Type B pancreatic cell (in vitro differentiated cells): ENCODE measurements around the gene CEMIP. TPM values are rescaled to one million over a fixed set of nuclear protein-coding genes. Genes with fewer than 3 reads are reported as not detected.

Experiments
- DNase-seq: peaks from one replicate; pipeline ENCODE4 v3.0.0; 2021; ENCODE audit warnings: mixed read lengths; ENCODE audit not compliant: unreplicated experiment; ENCODE audit errors: extremely low spot score
- H3K27ac Mint-ChIP-seq: 2 replicates; pipeline ENCODE4 v1.8.0; 2021; ENCODE audit warnings: mild to moderate bottlenecking, mixed read lengths
- H3K27me3 Mint-ChIP-seq: 2 replicates; pipeline ENCODE4 v1.8.0; 2021; ENCODE audit warnings: mixed read lengths
- H3K36me3 Mint-ChIP-seq: 2 replicates; pipeline ENCODE4 v1.8.0; 2021; ENCODE audit warnings: mixed read lengths
- H3K4me1 Mint-ChIP-seq: one replicate; pipeline ENCODE4 v1.8.0; 2021; ENCODE audit warnings: mixed read lengths; ENCODE audit not compliant: unreplicated experiment
- H3K4me3 Mint-ChIP-seq: 2 replicates; pipeline ENCODE4 v1.8.0; 2021; ENCODE audit warnings: mild to moderate bottlenecking, mixed read lengths
- H3K9me3 Mint-ChIP-seq: 2 replicates; pipeline ENCODE4 v1.8.0; 2021; ENCODE audit warnings: mixed read lengths
- total RNA-seq: library from RNA; stranded (reverse); gene quantifications from 2 replicates; pipeline ENCODE4 v1.2.1, GENCODE V29; 2021; ENCODE audit warnings: low replicate concordance
- TF ChIP-seq, protein P1 (sequence below): fragments of 200-600 bp; sonication (generic); conservative IDR thresholded peaks from 2 replicates; pipeline ENCODE4 v1.5.0; 2021; ENCODE audit warnings: antibody characterized with exemption, mild to moderate bottlenecking

The CEMIP gene
- total RNA-seq, 1 donor from 2014 or later = 16.4 TPM

GRCh38 chr15:80921736-80922410 lies 142.7 kb downstream of the CEMIP start:
- Mint-ChIP-seq H3K36me3 (peaks cover 6% of the 10 kb centered on the region), H3K4me3 (no peak overlapping the region), H3K27me3 (no peaks in the 10 kb centered on the region), H3K4me1 (no peaks in the 10 kb centered on the region), H3K27ac (no peak overlapping the region), H3K9me3 (no peaks in the 10 kb centered on the region)
- TF ChIP-seq, protein P1, sequence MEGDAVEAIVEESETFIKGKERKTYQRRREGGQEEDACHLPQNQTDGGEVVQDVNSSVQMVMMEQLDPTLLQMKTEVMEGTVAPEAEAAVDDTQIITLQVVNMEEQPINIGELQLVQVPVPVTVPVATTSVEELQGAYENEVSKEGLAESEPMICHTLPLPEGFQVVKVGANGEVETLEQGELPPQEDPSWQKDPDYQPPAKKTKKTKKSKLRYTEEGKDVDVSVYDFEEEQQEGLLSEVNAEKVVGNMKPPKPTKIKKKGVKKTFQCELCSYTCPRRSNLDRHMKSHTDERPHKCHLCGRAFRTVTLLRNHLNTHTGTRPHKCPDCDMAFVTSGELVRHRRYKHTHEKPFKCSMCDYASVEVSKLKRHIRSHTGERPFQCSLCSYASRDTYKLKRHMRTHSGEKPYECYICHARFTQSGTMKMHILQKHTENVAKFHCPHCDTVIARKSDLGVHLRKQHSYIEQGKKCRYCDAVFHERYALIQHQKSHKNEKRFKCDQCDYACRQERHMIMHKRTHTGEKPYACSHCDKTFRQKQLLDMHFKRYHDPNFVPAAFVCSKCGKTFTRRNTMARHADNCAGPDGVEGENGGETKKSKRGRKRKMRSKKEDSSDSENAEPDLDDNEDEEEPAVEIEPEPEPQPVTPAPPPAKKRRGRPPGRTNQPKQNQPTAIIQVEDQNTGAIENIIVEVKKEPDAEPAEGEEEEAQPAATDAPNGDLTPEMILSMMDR = no peak
- no peak for DNase-seq

- Mint-ChIP-seq H3K4me3 (no peak overlapping the region), H3K27ac (no peak overlapping the region), H3K36me3 (peaks cover 6% of the 10 kb centered on the region), H3K4me1 (no peaks in the 10 kb centered on the region), H3K27me3 (no peaks in the 10 kb centered on the region), H3K9me3 (no peaks in the 10 kb centered on the region)
- DNase-seq = no peak
- TF ChIP-seq, protein P1 = no peak
Measured at GRCh38 chr15:80923668-80924067, 144.5 kb downstream of the CEMIP start.

DNA sequence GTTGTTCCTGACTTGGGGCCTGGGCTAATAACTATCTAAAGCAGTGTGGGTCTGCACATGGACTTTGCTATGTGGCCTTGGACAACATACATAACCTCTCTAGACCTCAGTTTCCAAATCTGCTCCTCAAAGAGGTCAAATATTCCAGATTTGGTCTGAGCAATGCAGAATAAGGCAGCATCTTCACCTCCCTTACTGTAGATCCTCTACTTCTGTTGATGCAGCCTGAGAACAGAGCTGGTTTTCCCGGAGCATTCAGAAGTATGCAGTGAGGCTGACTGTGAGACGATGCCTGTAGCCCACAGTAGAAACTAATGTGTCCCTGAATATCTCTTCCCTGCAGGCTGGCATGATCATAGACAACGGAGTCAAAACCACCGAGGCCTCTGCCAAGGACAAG lies 145.1 kb downstream of the CEMIP start:
- Mint-ChIP-seq H3K27ac (no peak overlapping the region), H3K9me3 (no peaks in the 10 kb centered on the region), H3K36me3 (peaks cover 12% of the 10 kb centered on the region), H3K27me3 (no peaks in the 10 kb centered on the region), H3K4me3 (no peak overlapping the region), H3K4me1 (no peaks in the 10 kb centered on the region)
- TF ChIP-seq, protein P1 = no peak
- no peak for DNase-seq

DNA sequence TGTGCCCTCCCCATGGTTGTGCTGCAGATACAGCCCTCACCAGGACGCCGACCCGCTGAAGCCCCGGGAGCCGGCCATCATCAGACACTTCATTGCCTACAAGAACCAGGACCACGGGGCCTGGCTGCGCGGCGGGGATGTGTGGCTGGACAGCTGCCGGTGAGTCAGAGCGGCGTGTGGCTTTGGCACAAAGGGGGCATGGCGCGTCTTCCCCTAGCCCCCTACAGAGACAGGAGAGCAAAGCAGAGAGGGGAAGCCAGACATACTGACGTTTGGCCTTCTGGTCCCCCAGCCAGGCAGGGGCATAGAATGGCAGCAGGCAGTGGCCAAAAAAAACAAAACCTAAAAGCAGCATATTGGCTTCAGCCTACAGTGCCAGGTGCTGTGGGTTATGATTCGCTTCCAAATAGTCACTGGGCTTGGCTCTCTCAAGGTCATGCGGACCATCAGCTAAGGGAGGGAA lies 146.5 kb downstream of the CEMIP start:
- Mint-ChIP-seq H3K36me3 (peaks cover 16% of the 10 kb centered on the region), H3K27me3 (no peaks in the 10 kb centered on the region), H3K4me3 (no peak overlapping the region), H3K27ac (no peak overlapping the region), H3K9me3 (no peaks in the 10 kb centered on the region), H3K4me1 (no peaks in the 10 kb centered on the region)
- TF ChIP-seq, protein P1 = no peak
- no peak for DNase-seq

DNA sequence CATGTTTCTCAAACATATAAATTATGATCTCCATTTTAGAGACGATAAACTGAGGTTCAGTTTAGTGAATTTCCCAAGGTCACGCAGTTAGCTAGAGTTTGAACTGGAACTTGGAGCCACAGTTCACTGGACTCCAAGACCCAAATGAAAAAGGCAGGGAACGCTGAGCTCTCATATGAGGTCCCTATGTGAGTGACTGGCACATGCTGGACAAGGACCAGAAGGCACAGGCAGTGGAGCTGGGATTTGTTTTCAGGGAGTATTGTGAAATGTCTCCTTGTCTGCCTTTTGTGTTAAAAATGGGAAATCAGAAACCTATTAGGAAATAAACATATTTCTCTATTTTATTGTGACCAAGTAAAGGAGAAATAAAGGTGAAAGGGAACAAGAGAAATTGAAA lies 147.0 kb downstream of the CEMIP start:
- Mint-ChIP-seq H3K4me1 (no peaks in the 10 kb centered on the region), H3K27me3 (no peaks in the 10 kb centered on the region), H3K27ac (no peak overlapping the region), H3K4me3 (no peak overlapping the region), H3K36me3 (peaks cover 16% of the 10 kb centered on the region), H3K9me3 (no peaks in the 10 kb centered on the region)
- DNase-seq = no peak
- TF ChIP-seq, protein P1 = no peak
